Left renal pelvis (tissue), 4 donors: ENCODE data around the gene EMC6. TPM values are rescaled to one million over a fixed set of nuclear protein-coding genes. Genes with fewer than 3 reads are reported as not detected.

Experiments
- DNase-seq, 4 donors: peaks; one replicate each; pipeline ENCODE4 v3.0.0-alpha.2; 2013; ENCODE audit warnings: low read depth in 4 of 4, low spot score in 3 of 4
- polyA plus RNA-seq, 4 donors: library from polyadenylated mRNA; unstranded; fragments of 120-200 nt; gene quantifications; one replicate each; pipeline ENCODE4 v1.2.1, GENCODE V29; 2013; ENCODE audit not compliant: insufficient read length in 4 of 4

EMC6 gene
- polyA plus RNA-seq = 10 to 100 TPM; 16.9 to 36.5 (median 25.9) TPM

GRCh38 chr17:3668279-3669084, at the start of gene EMC6, which contains the start of gene TAX1BP3:
EMC6 (plus strand) TSS chr17:3668812; CDS start chr17:3669147, 335 bp downstream.
TAX1BP3 (minus strand) TSS chr17:3668578; CDS start chr17:3668526, 52 bp downstream.
- DNase-seq = peak; percentile 95 to 97 (median 96)

- DNase-seq = no peak
Observed at GRCh38 chr17:3621146-3621720, 47.4 kb upstream of the EMC6 start.

- DNase-seq = no peak
Observed at GRCh38 chr17:3622977-3623594, 45.5 kb upstream of the EMC6 start.

GRCh38 chr17:3626831-3627768, 41.5 kb upstream of the EMC6 start:
- DNase-seq = no peak

- no peak for DNase-seq
Observed at GRCh38 chr17:3627769-3628167, 40.8 kb upstream of the EMC6 start.

GRCh38 chr17:3630781-3631180, 37.8 kb upstream of the EMC6 start:
- no peak for DNase-seq

- no peak for DNase-seq
Observed at GRCh38 chr17:3632287-3632686, 36.3 kb upstream of the EMC6 start.

- DNase-seq = peak in 1 of 4 donors; percentile 38
Observed at GRCh38 chr17:3635474-3636153, 33.0 kb upstream of the EMC6 start.

GRCh38 chr17:3636154-3636907, 32.3 kb upstream of the EMC6 start, which contains the start of the genes CTNS and SHPK:
CTNS (plus strand) TSS chr17:3636760; CDS start chr17:3640207, 3,447 bp downstream.
SHPK (minus strand) TSS chr17:3636250; CDS start chr17:3636219, 31 bp downstream.
- peak; percentile 88 to 92 (median 90) for DNase-seq

- DNase-seq = no peak
Observed at GRCh38 chr17:3636908-3637373, 31.7 kb upstream of the EMC6 start.

- DNase-seq = no peak
Observed at GRCh38 chr17:3639981-3640596, 28.5 kb upstream of the EMC6 start.

- no peak for DNase-seq
Observed at GRCh38 chr17:3641014-3641413, 27.6 kb upstream of the EMC6 start.

- no peak for DNase-seq
Observed at GRCh38 chr17:3641717-3642486, 26.7 kb upstream of the EMC6 start.

- no peak for DNase-seq
Observed at GRCh38 chr17:3643889-3644349, 24.7 kb upstream of the EMC6 start.

GRCh38 chr17:3645310-3645709, 23.3 kb upstream of the EMC6 start:
- DNase-seq = no peak

GRCh38 chr17:3647251-3647650, 21.4 kb upstream of the EMC6 start:
- no peak for DNase-seq

- DNase-seq = no peak
Observed at GRCh38 chr17:3647769-3648555, 20.6 kb upstream of the EMC6 start.
